Bone marrow (tissue), 2 donors: ENCODE results near the gene PTX4.
A peak's percentile ranks its signal among the peaks of the same experiment; 100 is the strongest.
"Not testable (repeated sequence)": the region's sequence is repeated elsewhere in the genome, so short reads cannot be mapped to it uniquely, and the experiment has no call there.

Experiments used
- DNase-seq, 2 donors: peaks; one replicate each; lab custom pipeline; 2025; lab: John Stamatoyannopoulos, UW

The PTX4 gene

DNA sequence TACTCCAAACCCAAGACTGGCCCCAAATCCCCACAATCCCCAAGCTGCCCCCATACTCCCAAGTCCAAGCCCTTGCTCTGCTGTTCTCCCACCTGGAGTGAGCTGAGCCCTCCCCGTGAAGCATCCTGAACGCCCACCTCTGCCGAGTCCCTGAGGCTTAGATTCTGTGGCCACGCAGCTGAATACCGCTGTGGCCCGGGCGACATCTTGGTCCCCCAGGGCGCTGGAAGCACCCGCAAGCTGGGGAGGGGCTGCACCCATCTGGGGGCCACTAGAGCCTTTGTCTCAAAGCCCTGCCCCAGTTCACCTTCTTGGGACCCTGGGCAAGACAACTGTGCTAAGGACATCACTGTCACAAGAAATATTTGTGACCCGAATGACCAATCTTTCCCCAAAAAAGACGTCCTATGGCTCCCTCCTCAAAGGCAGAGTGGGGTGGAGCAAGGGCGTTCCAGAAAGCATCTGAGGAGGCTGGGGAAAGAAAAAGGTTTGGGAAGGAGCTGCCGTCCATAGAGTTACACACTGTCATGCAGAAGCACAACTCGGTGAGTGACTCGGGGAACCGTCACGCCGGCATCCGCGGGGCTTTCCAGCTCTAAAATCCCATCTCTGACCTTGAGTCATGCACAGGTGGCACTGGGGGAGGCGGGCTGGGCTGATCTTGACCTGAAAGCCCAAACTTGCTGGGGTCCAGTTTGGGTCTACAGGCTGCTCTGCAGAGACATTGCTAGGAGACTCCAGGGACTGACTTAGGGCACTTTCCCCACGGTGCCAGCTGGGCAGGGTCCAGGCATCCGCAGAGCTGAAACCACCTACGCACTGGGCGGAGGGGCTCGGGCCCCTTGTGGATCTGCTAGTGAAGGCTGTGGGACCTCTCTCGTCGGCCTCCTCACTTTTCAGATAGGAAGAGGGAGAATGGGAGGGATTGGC is 6.6 kb downstream of the PTX4 start:
- no peak for DNase-seq

GRCh38 chr16:1478937-1479336 is 9.8 kb downstream of the PTX4 start:
- not testable (repeated sequence) for DNase-seq

DNA sequence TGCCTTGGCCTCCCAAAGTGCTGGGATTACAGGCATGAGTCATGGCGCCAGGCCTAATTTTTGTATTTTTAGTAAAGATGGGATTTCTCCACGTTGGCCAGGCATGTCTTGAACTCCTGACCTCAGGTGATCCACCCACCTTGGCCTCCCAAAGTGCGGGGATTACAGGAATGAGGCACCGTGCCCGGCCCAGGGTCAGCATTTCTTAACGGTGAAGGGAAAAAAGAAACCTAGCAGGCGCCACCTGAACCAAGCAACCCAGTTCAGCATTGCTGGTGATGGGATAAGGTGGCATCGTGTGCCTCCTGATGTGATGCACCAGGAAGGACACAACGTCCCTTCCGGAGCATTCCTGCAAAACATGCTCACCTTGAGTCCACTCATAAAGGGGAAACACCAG is 11.7 kb downstream of the PTX4 start:
- DNase-seq = no peak

GRCh38 chr16:1475552-1476114 is 13.1 kb downstream of the PTX4 start:
- no peak for DNase-seq

GRCh38 chr16:1474796-1475551 is 13.8 kb downstream of the PTX4 start, which contains the start of gene CLCN7:
CLCN7 (minus strand) TSS chr16:1475028; CDS start chr16:1474974, 54 bp downstream.
- DNase-seq = peak; percentile 61 to 82

DNA sequence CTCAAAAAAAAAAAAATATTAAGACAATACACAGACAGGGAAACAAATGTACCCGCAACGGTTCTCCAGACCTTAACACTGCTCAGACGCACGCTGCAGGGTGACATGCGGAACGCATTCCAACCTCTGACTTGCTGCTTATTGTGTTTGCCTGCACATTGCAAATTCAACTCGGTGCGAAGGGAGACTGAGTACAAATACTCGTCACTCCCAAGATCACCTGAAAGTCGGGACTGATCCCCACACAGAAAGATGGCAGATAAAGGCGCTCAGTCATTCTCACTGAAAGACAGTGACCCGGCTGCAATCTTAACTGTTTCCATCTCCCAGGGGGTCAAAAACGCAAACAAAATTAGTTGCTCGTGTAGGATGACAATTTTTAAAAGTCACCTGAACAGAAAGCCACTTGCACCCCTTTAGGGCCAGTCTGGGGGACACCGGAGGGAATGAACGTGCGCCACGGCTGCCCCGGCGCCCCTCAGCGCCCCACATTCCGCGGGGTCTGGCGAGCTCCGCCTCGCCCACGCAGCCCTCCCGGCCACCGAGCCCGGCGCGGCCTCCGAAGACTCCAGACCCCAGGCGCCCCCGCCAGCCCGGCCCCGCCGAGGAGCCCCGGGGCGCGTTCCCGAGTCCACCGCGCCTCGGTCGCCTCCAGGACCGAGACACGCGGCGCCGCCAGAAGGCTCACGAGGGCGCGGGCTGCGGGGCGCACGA is 14.5 kb downstream of the PTX4 start:
- DNase-seq = no peak

GRCh38 chr16:1472974-1473373 is 15.8 kb downstream of the PTX4 start:
- no peak for DNase-seq

- DNase-seq = no peak
Observed at GRCh38 chr16:1471569-1472194, 17.1 kb downstream of the PTX4 start.

- DNase-seq = peak in 1 of 2 donors; percentile 25
Observed at GRCh38 chr16:1470481-1471251, 18.1 kb downstream of the PTX4 start.

GRCh38 chr16:1469693-1470201 is 19.0 kb downstream of the PTX4 start:
- peak in 1 of 2 donors; percentile 29 for DNase-seq

DNA sequence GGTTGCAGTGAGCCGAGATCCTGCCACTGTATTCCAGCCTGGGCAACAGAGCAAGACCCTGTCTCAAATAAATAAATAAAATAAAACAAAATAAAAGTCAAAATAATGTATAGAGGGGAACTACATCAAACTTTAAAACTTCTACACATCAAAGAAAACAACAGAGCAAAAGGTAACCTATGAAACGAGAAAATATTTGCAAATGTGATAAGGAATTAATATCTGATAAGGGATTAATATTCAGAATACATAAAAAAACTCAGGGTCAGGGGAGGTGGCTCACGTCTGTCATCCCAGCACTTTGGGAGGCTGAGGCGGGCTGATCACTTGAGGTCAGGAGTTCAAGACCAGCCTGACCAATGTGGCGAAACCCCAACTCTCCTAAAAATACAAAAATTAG is 19.6 kb downstream of the PTX4 start:
- DNase-seq = not testable (repeated sequence)

DNA sequence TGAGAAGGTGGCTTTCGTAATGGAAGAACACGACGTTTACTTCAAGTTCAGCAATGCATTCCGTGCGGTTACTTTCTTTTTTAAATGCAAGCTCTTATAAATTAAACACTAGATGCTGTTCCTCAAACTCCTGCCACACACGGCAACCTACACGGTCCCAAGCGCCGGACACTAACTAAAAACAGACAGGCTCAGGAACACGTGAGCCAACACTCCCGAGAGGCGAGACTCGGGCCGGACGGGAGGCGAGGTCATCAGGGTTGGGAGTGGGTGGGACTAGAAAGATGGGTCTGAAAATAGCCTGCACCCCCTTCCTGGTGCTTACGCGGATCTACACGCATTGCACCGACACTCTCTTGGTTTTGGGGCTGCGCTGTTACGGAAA is 20.3 kb downstream of the PTX4 start:
- DNase-seq = no peak

DNA sequence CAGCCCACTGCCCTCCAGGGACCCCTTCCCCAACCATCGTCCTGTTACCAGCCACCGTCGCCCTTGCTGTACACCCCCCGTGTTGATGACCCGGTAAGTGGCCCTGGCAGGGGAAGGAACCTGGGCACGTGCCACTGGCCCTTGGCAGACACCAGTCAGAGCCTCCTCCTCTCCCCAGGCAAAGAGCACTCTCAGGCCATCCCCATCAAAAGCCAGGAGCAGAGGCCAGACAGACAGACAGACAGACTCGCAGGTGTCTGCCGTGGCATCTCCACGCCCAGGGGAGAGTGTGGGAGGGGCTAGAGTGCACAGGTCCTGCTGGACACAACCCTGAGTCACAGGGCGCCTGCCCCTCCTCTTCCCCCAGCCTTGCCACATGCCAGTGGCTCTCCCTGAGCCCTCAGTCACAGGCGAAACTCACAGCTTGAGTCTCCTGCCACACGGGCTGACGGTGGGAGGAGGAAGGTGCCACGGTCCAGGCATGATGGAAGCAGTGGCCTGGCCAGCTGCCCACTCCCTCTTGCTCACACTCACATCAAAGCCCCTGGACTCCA is 21.7 kb downstream of the PTX4 start:
- no peak for DNase-seq

- DNase-seq = no peak
Observed at GRCh38 chr16:1466054-1466453, 22.7 kb downstream of the PTX4 start.

- no peak for DNase-seq
Observed at GRCh38 chr16:1465567-1465915, 23.2 kb downstream of the PTX4 start.

DNA sequence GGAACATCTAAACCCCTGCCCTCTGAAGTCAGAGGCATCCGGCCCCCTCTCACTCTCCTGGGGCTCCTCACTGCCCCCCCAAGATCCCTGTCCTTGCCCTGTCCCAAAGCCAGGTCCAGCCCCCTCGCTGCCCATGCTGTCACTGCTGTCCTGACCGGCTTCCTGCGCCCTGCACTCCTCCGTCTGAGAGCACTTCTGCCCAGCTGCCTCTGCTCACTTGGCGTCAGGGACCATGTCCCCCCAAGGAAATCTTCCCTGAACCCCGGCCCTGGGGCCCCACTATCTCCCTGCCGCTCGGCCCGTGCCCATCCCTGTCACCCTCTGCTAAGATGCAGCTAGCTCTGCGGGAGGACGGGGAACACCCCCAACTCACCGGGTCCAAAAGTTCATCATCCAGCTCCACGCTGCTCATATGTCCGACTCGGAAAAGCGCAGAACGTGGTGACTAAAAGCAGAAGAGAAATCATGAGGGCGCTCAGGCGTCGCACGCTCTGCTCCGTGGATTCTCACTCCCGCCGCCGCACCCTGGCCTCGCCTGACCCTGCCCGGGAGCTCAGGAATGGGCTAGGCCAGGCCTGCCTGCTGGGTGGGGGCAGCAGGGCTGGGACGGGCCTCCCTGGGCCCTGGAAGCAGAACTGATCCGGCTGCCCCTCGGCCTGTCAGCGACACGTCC is 23.7 kb downstream of the PTX4 start:
- DNase-seq = no peak

GRCh38 chr16:1464196-1464893 is 24.4 kb downstream of the PTX4 start:
- no peak for DNase-seq

GRCh38 chr16:1461146-1461545 is 27.6 kb downstream of the PTX4 start:
- DNase-seq = no peak

GRCh38 chr16:1460602-1461138 is 28.1 kb downstream of the PTX4 start:
- no peak for DNase-seq
